Mesothelial cell of epicardium (in vitro differentiated cells): ENCODE measurements around the gene ERGIC3. TPM values are rescaled to one million over a fixed set of nuclear protein-coding genes. Genes with fewer than 3 reads are reported as not detected.
A peak's percentile ranks its signal among the peaks of the same experiment; 100 is the strongest.

Experiments used
- DNase-seq, 2 experiments: peaks; one replicate each; pipeline ENCODE4 v3.0.0; 2021; ENCODE audit warnings: low spot score in 2 of 2; ENCODE audit not compliant: unreplicated experiment in 2 of 2
- H3K27ac Mint-ChIP-seq: 2 replicates; pipeline ENCODE4 v1.8.0; 2021; ENCODE audit warnings: mixed read lengths
- H3K27me3 Mint-ChIP-seq: 2 replicates; pipeline ENCODE4 v1.8.0; 2021; ENCODE audit warnings: low read depth, mixed read lengths
- H3K36me3 Mint-ChIP-seq: 2 replicates; pipeline ENCODE4 v1.8.0; 2021; ENCODE audit warnings: mixed read lengths
- H3K4me1 Mint-ChIP-seq: 2 replicates; pipeline ENCODE4 v1.8.0; 2021; ENCODE audit warnings: mixed read lengths
- H3K4me3 Mint-ChIP-seq: 2 replicates; pipeline ENCODE4 v1.8.0; 2021; ENCODE audit warnings: mild to moderate bottlenecking, moderate library complexity, mixed read lengths
- H3K9me3 Mint-ChIP-seq: 2 replicates; pipeline ENCODE4 v1.8.0; 2021; ENCODE audit warnings: mixed read lengths
- total RNA-seq: library from RNA; stranded (reverse); gene quantifications from 3 replicates; pipeline ENCODE4 v1.2.1, GENCODE V29; 2021
- TF ChIP-seq, protein P1 (sequence below): fragments of 200-600 bp; sonication (generic); IDR thresholded peaks from one replicate; pipeline ENCODE4 v1.5.0; 2021; ENCODE audit warnings: antibody characterized with exemption; ENCODE audit not compliant: unreplicated experiment

Gene ERGIC3
- total RNA-seq, 1 donor from 2014 or later = 255 TPM

DNA sequence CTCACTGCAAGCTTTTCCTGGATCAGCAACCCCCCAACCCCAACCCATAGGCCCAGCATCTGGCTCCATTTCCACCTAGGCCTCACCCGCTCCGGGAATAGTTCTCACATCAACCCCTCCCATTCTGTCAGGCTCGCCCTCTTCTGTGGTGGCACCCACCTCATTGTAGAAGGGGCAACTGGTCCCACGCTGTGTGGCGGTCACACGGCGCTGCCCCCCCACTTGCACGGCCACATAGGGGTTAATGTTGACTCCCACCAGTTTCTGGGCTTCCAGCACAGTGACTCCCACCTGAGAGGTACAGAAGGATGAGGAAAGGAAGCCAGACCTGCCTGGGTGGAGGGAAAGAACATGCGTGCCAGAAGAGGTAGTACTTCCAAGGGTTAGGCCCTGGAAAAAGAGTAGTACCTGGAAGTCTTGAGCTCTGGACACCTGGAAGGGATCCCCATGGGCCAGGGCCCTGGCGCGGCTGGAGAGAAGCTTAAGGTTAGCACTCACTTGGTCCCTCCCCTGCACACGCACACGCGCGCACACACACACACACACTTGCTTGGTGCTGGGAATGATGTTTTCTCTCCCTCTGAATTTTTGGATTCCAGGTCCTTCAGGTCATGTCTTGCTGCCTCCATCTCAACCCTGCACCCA is 61.1 kb downstream of the ERGIC3 start:
- Mint-ChIP-seq H3K27ac (no peak overlapping the region), H3K9me3 (no peaks in the 10 kb centered on the region), H3K4me3 (peak overlapping the region; percentile 9), H3K36me3 (no peaks in the 10 kb centered on the region), H3K27me3 (peaks cover 62% of the 10 kb centered on the region), H3K4me1 (peaks cover 16% of the 10 kb centered on the region)
- TF ChIP-seq, protein P1, sequence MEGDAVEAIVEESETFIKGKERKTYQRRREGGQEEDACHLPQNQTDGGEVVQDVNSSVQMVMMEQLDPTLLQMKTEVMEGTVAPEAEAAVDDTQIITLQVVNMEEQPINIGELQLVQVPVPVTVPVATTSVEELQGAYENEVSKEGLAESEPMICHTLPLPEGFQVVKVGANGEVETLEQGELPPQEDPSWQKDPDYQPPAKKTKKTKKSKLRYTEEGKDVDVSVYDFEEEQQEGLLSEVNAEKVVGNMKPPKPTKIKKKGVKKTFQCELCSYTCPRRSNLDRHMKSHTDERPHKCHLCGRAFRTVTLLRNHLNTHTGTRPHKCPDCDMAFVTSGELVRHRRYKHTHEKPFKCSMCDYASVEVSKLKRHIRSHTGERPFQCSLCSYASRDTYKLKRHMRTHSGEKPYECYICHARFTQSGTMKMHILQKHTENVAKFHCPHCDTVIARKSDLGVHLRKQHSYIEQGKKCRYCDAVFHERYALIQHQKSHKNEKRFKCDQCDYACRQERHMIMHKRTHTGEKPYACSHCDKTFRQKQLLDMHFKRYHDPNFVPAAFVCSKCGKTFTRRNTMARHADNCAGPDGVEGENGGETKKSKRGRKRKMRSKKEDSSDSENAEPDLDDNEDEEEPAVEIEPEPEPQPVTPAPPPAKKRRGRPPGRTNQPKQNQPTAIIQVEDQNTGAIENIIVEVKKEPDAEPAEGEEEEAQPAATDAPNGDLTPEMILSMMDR = no peak
- no peak for DNase-seq

DNA sequence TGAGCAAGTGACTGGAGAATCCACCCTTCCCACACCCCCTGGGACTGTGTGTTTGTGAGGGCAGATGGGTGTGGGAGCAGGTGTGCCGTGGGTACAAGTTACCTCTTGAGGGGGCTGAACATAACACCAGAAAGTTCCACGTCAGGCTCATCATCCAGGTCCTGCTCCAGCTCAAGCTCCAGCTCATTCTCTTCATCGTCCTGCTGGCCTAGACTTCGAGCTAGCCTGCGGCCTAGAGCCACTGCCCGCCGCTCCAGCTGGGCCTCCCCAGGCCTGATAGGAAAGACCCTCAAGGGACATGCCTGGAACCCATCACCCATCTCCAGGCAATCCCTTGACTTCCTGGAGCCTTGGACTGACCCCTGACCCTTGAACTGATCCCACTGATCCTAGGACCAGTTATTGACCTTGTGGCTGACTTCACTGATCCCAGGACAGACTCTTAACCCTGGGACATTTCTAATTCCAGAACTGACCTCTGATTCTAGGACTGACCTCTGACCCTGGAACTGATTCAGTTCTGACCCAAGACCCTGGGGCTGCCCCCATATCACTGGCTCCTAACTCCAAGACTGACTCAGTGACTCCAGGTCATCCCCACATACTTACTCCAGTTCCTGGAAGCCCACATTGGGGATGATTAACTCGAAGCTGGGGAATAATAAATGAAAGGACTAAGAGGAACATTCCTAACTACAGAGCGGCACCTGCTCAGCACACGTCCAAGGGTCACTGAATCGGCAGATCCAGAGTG is 62.0 kb downstream of the ERGIC3 start:
- Mint-ChIP-seq H3K9me3 (no peaks in the 10 kb centered on the region), H3K36me3 (no peaks in the 10 kb centered on the region), H3K27ac (no peak overlapping the region), H3K27me3 (peaks cover 53% of the 10 kb centered on the region), H3K4me1 (peaks cover 16% of the 10 kb centered on the region), H3K4me3 (no peak overlapping the region)
- DNase-seq = no peak
- TF ChIP-seq, protein P1 = no peak

DNA sequence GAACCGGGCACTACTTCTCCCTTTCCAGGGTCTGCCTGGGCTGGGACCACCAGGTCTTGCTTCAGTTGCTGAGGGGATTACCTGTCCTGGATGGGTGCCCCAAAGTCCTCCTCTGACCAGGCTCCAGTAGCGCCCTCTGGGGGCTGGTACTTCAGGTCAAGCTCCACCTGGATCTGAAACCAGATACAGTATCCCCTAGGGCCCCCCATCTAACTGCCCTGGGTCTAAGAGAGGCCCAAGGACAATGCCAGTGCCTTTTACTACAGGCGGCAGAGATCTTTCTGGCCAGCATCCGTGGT is 62.5 kb downstream of the ERGIC3 start:
- Mint-ChIP-seq H3K4me3 (no peak overlapping the region), H3K27me3 (peaks cover 48% of the 10 kb centered on the region), H3K36me3 (no peaks in the 10 kb centered on the region), H3K27ac (no peak overlapping the region), H3K9me3 (no peaks in the 10 kb centered on the region), H3K4me1 (peaks cover 16% of the 10 kb centered on the region)
- TF ChIP-seq, protein P1 = no peak
- DNase-seq = no peak

DNA sequence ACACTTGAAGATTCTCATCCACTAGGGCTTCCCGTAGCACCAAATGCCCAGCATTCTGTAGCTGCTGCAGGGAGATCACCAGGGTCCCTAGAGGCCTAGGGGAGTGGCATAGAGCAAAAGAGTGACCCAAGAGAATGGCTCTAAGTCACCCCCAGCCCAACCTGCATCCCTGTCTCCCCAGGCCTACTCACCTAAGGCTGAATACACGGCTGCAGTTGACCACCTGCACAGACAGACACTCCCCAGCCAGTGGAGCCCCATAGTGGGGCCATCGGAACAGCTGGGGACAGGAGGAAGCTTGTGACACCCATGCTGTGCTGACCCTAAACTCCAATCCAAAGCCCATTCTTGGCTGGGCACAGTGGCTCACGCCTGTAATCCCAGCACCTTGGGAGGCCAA is 64.2 kb downstream of the ERGIC3 start:
- no peak overlapping the region for H3K27ac Mint-ChIP-seq
- H3K4me3 Mint-ChIP-seq = no peak overlapping the region
- TF ChIP-seq, protein P1 = no peak
- peaks cover 31% of the 10 kb centered on the region for H3K27me3 Mint-ChIP-seq
- H3K4me1 Mint-ChIP-seq = peaks cover 10% of the 10 kb centered on the region
- DNase-seq = no peak
- H3K36me3 Mint-ChIP-seq = no peaks in the 10 kb centered on the region
- no peaks in the 10 kb centered on the region for H3K9me3 Mint-ChIP-seq

Other genes starting within 250 kb of the ERGIC3 start
- gene FAM83C, start 249.7 kb upstream of the ERGIC3 start, total RNA-seq = 0.07 TPM in 1 of 3 replicates, not detected in the others
- 51.5 to 65.3 TPM (median 65.0 TPM) in 3 replicates for gene UQCC1, start 130.1 kb upstream of the ERGIC3 start, total RNA-seq
- 1.1 to 1.4 TPM (median 1.1 TPM) in 3 replicates for gene GDF5, start 103.8 kb upstream of the ERGIC3 start, total RNA-seq
- 65.5 to 69.6 TPM (median 68.4 TPM) in 3 replicates for gene CEP250, start 86.5 kb upstream of the ERGIC3 start, total RNA-seq
- not detected in 3 replicates for gene C20orf173, start 12.4 kb upstream of the ERGIC3 start, total RNA-seq
- gene SPAG4, start 73.8 kb downstream of the ERGIC3 start, total RNA-seq = 4.0 to 5.5 TPM (median 4.2 TPM) in 3 replicates
- gene CPNE1, start 122.8 kb downstream of the ERGIC3 start, total RNA-seq = 221 to 246 TPM (median 238 TPM) in 3 replicates
- gene RBM12, start 122.8 kb downstream of the ERGIC3 start, total RNA-seq = 154 to 158 TPM (median 156 TPM) in 3 replicates
- gene NFS1, start 157.3 kb downstream of the ERGIC3 start, total RNA-seq = 16.5 to 19.6 TPM (median 18.9 TPM) in 3 replicates
- gene ROMO1, start 157.3 kb downstream of the ERGIC3 start, total RNA-seq = 105 to 107 TPM (median 105 TPM) in 3 replicates
- gene RBM39, start 200.2 kb downstream of the ERGIC3 start, total RNA-seq = 463 to 488 TPM (median 479 TPM) in 3 replicates
- 48.6 to 49.7 TPM (median 48.7 TPM) in 3 replicates for gene PHF20, start 229.9 kb downstream of the ERGIC3 start, total RNA-seq